GM21381 (cell line): ENCODE measurements around the gene GRIK3.
"Not testable (repeated sequence)": the region's sequence is repeated elsewhere in the genome, so short reads cannot be mapped to it uniquely, and the experiment has no call there.

Experiments
- ATAC-seq: cut with Tn5 transposase; IDR thresholded peaks from one replicate; pipeline ENCODE4 v1.9.1; 2021; ENCODE audit warnings: mild to moderate bottlenecking, moderate library complexity; ENCODE audit not compliant: unreplicated experiment

The GRIK3 gene

GRCh38 chr1:36771240-36771639, 263.1 kb downstream of the GRIK3 start:
- ATAC-seq: no peak

GRCh38 chr1:36769886-36770830, 264.2 kb downstream of the GRIK3 start:
- ATAC-seq: no peak

GRCh38 chr1:36768486-36769178, 265.7 kb downstream of the GRIK3 start:
- ATAC-seq: no peak

- ATAC-seq: not testable (repeated sequence)
Observed at GRCh38 chr1:36767429-36767828, 266.9 kb downstream of the GRIK3 start.

- no peak for ATAC-seq
Observed at GRCh38 chr1:36766481-36766880, 267.8 kb downstream of the GRIK3 start.

- no peak for ATAC-seq
Observed at GRCh38 chr1:36765785-36766300, 268.5 kb downstream of the GRIK3 start.

GRCh38 chr1:36764798-36765197, 269.5 kb downstream of the GRIK3 start:
- ATAC-seq: no peak

- no peak for ATAC-seq
Observed at GRCh38 chr1:36763771-36764170, 270.5 kb downstream of the GRIK3 start.

GRCh38 chr1:36762174-36762573, 272.1 kb downstream of the GRIK3 start:
- ATAC-seq: no peak

GRCh38 chr1:36761113-36761512, 273.2 kb downstream of the GRIK3 start:
- ATAC-seq: no peak

GRCh38 chr1:36760081-36760480, 274.2 kb downstream of the GRIK3 start:
- no peak for ATAC-seq

GRCh38 chr1:36759355-36759754, 275.0 kb downstream of the GRIK3 start:
- no peak for ATAC-seq

GRCh38 chr1:36755303-36756230, 278.7 kb downstream of the GRIK3 start:
- ATAC-seq: no peak

GRCh38 chr1:36754366-36754765, 279.9 kb downstream of the GRIK3 start:
- ATAC-seq: no peak

GRCh38 chr1:36753451-36753850, 280.9 kb downstream of the GRIK3 start:
- no peak for ATAC-seq

GRCh38 chr1:36752891-36753361, 281.4 kb downstream of the GRIK3 start:
- no peak for ATAC-seq

- ATAC-seq: no peak
Observed at GRCh38 chr1:36752431-36752830, 281.9 kb downstream of the GRIK3 start.

GRCh38 chr1:36751525-36751924, 282.8 kb downstream of the GRIK3 start:
- no peak for ATAC-seq

GRCh38 chr1:36748466-36748865, 285.8 kb downstream of the GRIK3 start:
- no peak for ATAC-seq
